H9 (cell line): ENCODE data around the gene PARD6G. TPM values are rescaled to one million over a fixed set of nuclear protein-coding genes. Genes with fewer than 3 reads are reported as not detected.

Source experiments
- DNase-seq: peaks from one replicate; pipeline ENCODE4 v3.0.0-alpha.2; 2017
- H2AFZ ChIP-seq: one replicate; pipeline ENCODE4 v1.6.1; 2013; ENCODE audit warnings: mild to moderate bottlenecking, low read length, control low read depth, moderate library complexity
- H2AK5ac ChIP-seq: 2 replicates; pipeline ENCODE4 v1.6.1; 2013; ENCODE audit warnings: low read length, control low read depth, mixed read lengths; ENCODE audit not compliant: insufficient read length
- H2BK120ac ChIP-seq: one replicate; pipeline ENCODE4 v1.6.1; 2013; ENCODE audit warnings: low read depth, mild to moderate bottlenecking, low read length, control low read depth, inconsistent platforms; ENCODE audit not compliant: poor library complexity, severe bottlenecking
- H2BK12ac ChIP-seq: 2 replicates; pipeline ENCODE4 v1.6.1; 2013; ENCODE audit warnings: low read length, control low read depth, mixed read lengths, low read depth; ENCODE audit not compliant: insufficient read length
- H2BK15ac ChIP-seq: 2 replicates; pipeline ENCODE4 v1.6.1; 2013; ENCODE audit warnings: low read depth, low read length, control low read depth
- H2BK20ac ChIP-seq: one replicate; pipeline ENCODE4 v1.6.1; 2013; ENCODE audit warnings: low read depth, mild to moderate bottlenecking, low read length, control low read depth, inconsistent platforms; ENCODE audit not compliant: poor library complexity, severe bottlenecking
- H2BK5ac ChIP-seq: 2 replicates; pipeline ENCODE4 v1.6.1; 2013; ENCODE audit warnings: low read length, control low read depth, mixed read lengths; ENCODE audit not compliant: insufficient read length
- H3K14ac ChIP-seq: 2 replicates; pipeline ENCODE4 v1.6.1; 2013; ENCODE audit warnings: low read length, control low read depth; ENCODE audit not compliant: insufficient read depth
- H3K18ac ChIP-seq: 2 replicates; pipeline ENCODE4 v1.6.1; 2013; ENCODE audit warnings: low read depth, mild to moderate bottlenecking, mixed read lengths, low read length, control low read depth; ENCODE audit not compliant: insufficient read length
- H3K23ac ChIP-seq: 2 replicates; pipeline ENCODE4 v1.6.1; 2013; ENCODE audit warnings: low read length, control low read depth, mixed read lengths, low read depth; ENCODE audit not compliant: insufficient read length
- H3K23me2 ChIP-seq: 2 replicates; pipeline ENCODE4 v1.6.1; 2013; ENCODE audit warnings: low read depth, mild to moderate bottlenecking, mixed read lengths, low read length, control low read depth; ENCODE audit not compliant: insufficient read length, poor library complexity, severe bottlenecking
- H3K27ac ChIP-seq: 2 replicates; pipeline ENCODE4 v1.5.1; 2013; ENCODE audit warnings: low read length, control low read depth, mixed read lengths, low read depth; ENCODE audit not compliant: insufficient read length
- H3K27me3 ChIP-seq: 2 replicates; pipeline ENCODE4 v1.6.1; 2013; ENCODE audit warnings: low read length, control low read depth, inconsistent platforms; ENCODE audit not compliant: insufficient read depth
- H3K4ac ChIP-seq: 2 replicates; pipeline ENCODE4 v1.6.1; 2013; ENCODE audit warnings: low read depth, mild to moderate bottlenecking, control low read depth, inconsistent platforms, low read length, moderate library complexity
- H3K4me1 ChIP-seq: 2 replicates; pipeline ENCODE4 v1.6.1; 2013; ENCODE audit warnings: low read length, control low read depth, inconsistent platforms; ENCODE audit not compliant: insufficient read depth
- H3K4me2 ChIP-seq: 2 replicates; pipeline ENCODE4 v1.6.1; 2013; ENCODE audit warnings: low read length, control low read depth, mixed read lengths; ENCODE audit not compliant: insufficient read length, insufficient read depth
- H3K56ac ChIP-seq: 2 replicates; pipeline ENCODE4 v1.6.1; 2013; ENCODE audit warnings: low read depth, mild to moderate bottlenecking, mixed read lengths, low read length, control low read depth; ENCODE audit not compliant: insufficient read length
- H3K79me1 ChIP-seq: 2 replicates; pipeline ENCODE4 v1.6.1; 2013; ENCODE audit warnings: low read depth, mild to moderate bottlenecking, moderate library complexity, low read length, control low read depth, inconsistent platforms; ENCODE audit not compliant: insufficient read depth, poor library complexity, severe bottlenecking
- H3K79me2 ChIP-seq: 2 replicates; pipeline ENCODE4 v1.6.1; 2013; ENCODE audit warnings: low read length, control low read depth, inconsistent platforms; ENCODE audit not compliant: insufficient read depth
- H3K9ac ChIP-seq: 2 replicates; pipeline ENCODE4 v1.6.1; 2013; ENCODE audit warnings: low read length, control low read depth, mixed read lengths; ENCODE audit not compliant: insufficient read length; ENCODE audit errors: extremely low read depth
- H3K9me3 ChIP-seq: one replicate; pipeline ENCODE4 v1.6.1; 2013; ENCODE audit warnings: low read depth, low read length, inconsistent platforms; ENCODE audit not compliant: control insufficient read depth
- H3T11ph ChIP-seq: one replicate; pipeline ENCODE4 v1.6.1; 2013; ENCODE audit warnings: mild to moderate bottlenecking, low read length, control low read depth, inconsistent platforms
- H4K20me1 ChIP-seq: one replicate; pipeline ENCODE4 v1.6.1; 2013; ENCODE audit not compliant: control insufficient read depth, insufficient read length, insufficient read depth
- H4K5ac ChIP-seq: 2 replicates; pipeline ENCODE4 v1.6.1; 2013; ENCODE audit warnings: low read depth, mild to moderate bottlenecking, mixed read lengths, low read length, control low read depth; ENCODE audit not compliant: insufficient read length
- H4K8ac ChIP-seq: replicated peaks from 2 replicates; pipeline ENCODE4 v1.6.1; 2013; ENCODE audit warnings: low read length, control low read depth, mixed read lengths, low read depth; ENCODE audit not compliant: insufficient read length
- H4K91ac ChIP-seq: 2 replicates; pipeline ENCODE4 v1.6.1; 2013; ENCODE audit warnings: low read depth, mild to moderate bottlenecking, moderate library complexity, mixed read lengths, low read length, control low read depth; ENCODE audit not compliant: insufficient read length
- H3K27ac Mint-ChIP-seq, 3 experiments: 2 replicates in 2 of 3; 3 replicates in 1 of 3; pipeline ENCODE4 v1.8.0; 2020 to 2021; ENCODE audit warnings: mixed read lengths in 3 of 3, mild to moderate bottlenecking in 1 of 3, moderate library complexity in 1 of 3
- H3K27me3 Mint-ChIP-seq: 2 replicates; pipeline ENCODE4 v1.8.0; 2021; ENCODE audit warnings: low read depth, mild to moderate bottlenecking, moderate library complexity, mixed read lengths
- H3K36me3 Mint-ChIP-seq, 3 experiments: 2 replicates in 2 of 3; 3 replicates in 1 of 3; pipeline ENCODE4 v1.8.0; 2020 to 2021; ENCODE audit warnings: low read depth in 3 of 3, mixed read lengths in 3 of 3; ENCODE audit not compliant: insufficient read depth in 1 of 3
- H3K4me1 Mint-ChIP-seq, 2 experiments: 2 replicates each; pipeline ENCODE4 v1.8.0; 2020; ENCODE audit warnings: mixed read lengths in 2 of 2
- H3K4me3 Mint-ChIP-seq, 2 experiments: 2 replicates in 1 of 2; 3 replicates in 1 of 2; pipeline ENCODE4 v1.8.0; 2020 to 2021; ENCODE audit warnings: mild to moderate bottlenecking in 2 of 2, mixed read lengths in 2 of 2, moderate library complexity in 1 of 2
- H3K9me3 Mint-ChIP-seq, 2 experiments: 2 replicates in 1 of 2; 3 replicates in 1 of 2; pipeline ENCODE4 v1.8.0; 2020; ENCODE audit warnings: mild to moderate bottlenecking in 2 of 2, mixed read lengths in 2 of 2, moderate library complexity in 1 of 2
- WGBS: extraction: QIAGEN DNeasy Blood & Tissue Kit; methylation state at CpG from one replicate; pipeline ENCODE4 v1.1.7; 2013; ENCODE audit warnings: missing lambda C conversion rate, low lambda C conversion rate, mixed read lengths; ENCODE audit not compliant: insufficient read length; ENCODE audit errors: extremely low coverage; 5-methylcytosine and 5-hydroxymethylcytosine counted together
- total RNA-seq: library from RNA; stranded (reverse); gene quantifications from 2 replicates; pipeline ENCODE4 v1.2.1, GENCODE V29; 2021
- TF ChIP-seq, protein P1 (sequence below): fragments of 200-600 bp; sonication (generic); conservative IDR thresholded peaks from 3 replicates; pipeline ENCODE4 v1.8.0; 2021; ENCODE audit warnings: antibody characterized with exemption, mild to moderate bottlenecking

The PARD6G gene
- total RNA-seq, 1 experiment from 2014 or later, result 11.2 TPM

DNA sequence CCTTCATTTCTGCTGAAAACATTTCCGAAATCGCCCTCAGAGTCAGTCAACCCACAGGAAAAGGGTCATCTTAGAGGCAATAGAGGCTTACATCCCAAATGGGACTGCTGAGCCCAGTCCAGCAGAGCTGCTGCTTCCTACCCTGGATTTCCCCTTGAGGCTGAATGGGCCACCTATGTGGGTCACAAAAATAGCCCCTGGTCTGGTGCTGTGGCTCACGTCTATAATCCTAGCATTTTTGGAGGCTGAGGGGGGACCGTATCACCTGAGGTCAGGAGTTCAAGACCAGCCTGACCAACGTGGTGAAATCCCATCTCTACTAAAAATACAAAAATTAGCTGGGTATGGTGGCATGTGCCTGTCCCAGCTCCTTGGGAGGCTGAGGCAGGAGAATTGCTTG is 88.9 kb downstream of the PARD6G start:
- no peak overlapping the region for H3K4ac ChIP-seq
- H3K4me3 Mint-ChIP-seq, result no peak overlapping the region
- no peak overlapping the region for H4K91ac ChIP-seq
- no peak overlapping the region for H2BK20ac ChIP-seq
- no peak overlapping the region for H2AK5ac ChIP-seq
- no peaks in the 10 kb centered on the region for H3K4me1 Mint-ChIP-seq
- no peaks in the 10 kb centered on the region for H3K27me3 ChIP-seq
- DNase-seq, result no peak
- no peak overlapping the region for H3K4me2 ChIP-seq
- no CpG with 5 or more reads among the region's 5 CpGs for WGBS
- H4K8ac ChIP-seq, result no peak overlapping the region
- H2BK15ac ChIP-seq, result no peak overlapping the region
- TF ChIP-seq, protein P1, sequence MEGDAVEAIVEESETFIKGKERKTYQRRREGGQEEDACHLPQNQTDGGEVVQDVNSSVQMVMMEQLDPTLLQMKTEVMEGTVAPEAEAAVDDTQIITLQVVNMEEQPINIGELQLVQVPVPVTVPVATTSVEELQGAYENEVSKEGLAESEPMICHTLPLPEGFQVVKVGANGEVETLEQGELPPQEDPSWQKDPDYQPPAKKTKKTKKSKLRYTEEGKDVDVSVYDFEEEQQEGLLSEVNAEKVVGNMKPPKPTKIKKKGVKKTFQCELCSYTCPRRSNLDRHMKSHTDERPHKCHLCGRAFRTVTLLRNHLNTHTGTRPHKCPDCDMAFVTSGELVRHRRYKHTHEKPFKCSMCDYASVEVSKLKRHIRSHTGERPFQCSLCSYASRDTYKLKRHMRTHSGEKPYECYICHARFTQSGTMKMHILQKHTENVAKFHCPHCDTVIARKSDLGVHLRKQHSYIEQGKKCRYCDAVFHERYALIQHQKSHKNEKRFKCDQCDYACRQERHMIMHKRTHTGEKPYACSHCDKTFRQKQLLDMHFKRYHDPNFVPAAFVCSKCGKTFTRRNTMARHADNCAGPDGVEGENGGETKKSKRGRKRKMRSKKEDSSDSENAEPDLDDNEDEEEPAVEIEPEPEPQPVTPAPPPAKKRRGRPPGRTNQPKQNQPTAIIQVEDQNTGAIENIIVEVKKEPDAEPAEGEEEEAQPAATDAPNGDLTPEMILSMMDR, result no peak
- H3K9ac ChIP-seq, result no peak overlapping the region
- H3K23me2 ChIP-seq, result no peaks in the 10 kb centered on the region
- no peaks in the 10 kb centered on the region for H3K4me1 ChIP-seq
- H3K14ac ChIP-seq, result no peak overlapping the region
- no peaks in the 10 kb centered on the region for H3K9me3 ChIP-seq
- H3K79me2 ChIP-seq, result no peaks in the 10 kb centered on the region
- no peaks in the 10 kb centered on the region for H3K79me1 ChIP-seq
- no peak overlapping the region for H3K18ac ChIP-seq
- H3K9me3 Mint-ChIP-seq, result peaks cover under 1 to 10% of the 10 kb centered on the region in 2 experiments; a peak in 3 of 5 replicates
- H3K56ac ChIP-seq, result no peak overlapping the region
- no peak overlapping the region for H3K27ac Mint-ChIP-seq
- H4K20me1 ChIP-seq, result no peaks in the 10 kb centered on the region
- H3K23ac ChIP-seq, result no peak overlapping the region
- no peak overlapping the region for H2BK5ac ChIP-seq
- H3K27ac ChIP-seq, result no peak overlapping the region
- no peak overlapping the region for H3T11ph ChIP-seq
- peaks cover 14 to 44% (median 38%) of the 10 kb centered on the region in 3 experiments for H3K36me3 Mint-ChIP-seq
- no peak overlapping the region for H2AFZ ChIP-seq
- H3K27me3 Mint-ChIP-seq, result no peaks in the 10 kb centered on the region; the same call in 1 of the 2 replicates
- no peak overlapping the region for H2BK120ac ChIP-seq
- H2BK12ac ChIP-seq, result no peak overlapping the region
- no peak overlapping the region for H4K5ac ChIP-seq
